GDM1 (cell line): Measurements from ENCODE around the gene SENP1.

Experiments
- DNase-seq: peaks from one replicate; lab custom pipeline; 2025; lab: John Stamatoyannopoulos, UW

The SENP1 gene

GRCh38 chr12:48067250-48067938, 38.5 kb downstream of the SENP1 start:
- DNase-seq, result no peak

GRCh38 chr12:48065041-48065440, 40.8 kb downstream of the SENP1 start:
- DNase-seq, result no peak

- no peak for DNase-seq
These were observed 42.3 kb downstream of the SENP1 start for GRCh38 chr12:48063530-48063929.

- no peak for DNase-seq
These were observed 43.8 kb downstream of the SENP1 start for GRCh38 chr12:48061938-48062719.

- DNase-seq, result no peak
These were observed 45.4 kb downstream of the SENP1 start for GRCh38 chr12:48060474-48060873.

- no peak for DNase-seq
These were observed 47.1 kb downstream of the SENP1 start for GRCh38 chr12:48058771-48059170.

- DNase-seq, result no peak
These were observed 50.7 kb downstream of the SENP1 start for GRCh38 chr12:48054955-48055821.

- no peak for DNase-seq
These were observed 52.0 kb downstream of the SENP1 start for GRCh38 chr12:48053883-48054282.

GRCh38 chr12:48053122-48053521, 52.8 kb downstream of the SENP1 start:
- no peak for DNase-seq

GRCh38 chr12:48051681-48052080, 54.2 kb downstream of the SENP1 start:
- no peak for DNase-seq

GRCh38 chr12:48050174-48050573, 55.7 kb downstream of the SENP1 start:
- DNase-seq, result no peak

GRCh38 chr12:48045965-48046518, 59.8 kb downstream of the SENP1 start:
- DNase-seq, result no peak

GRCh38 chr12:48045061-48045846, 60.6 kb downstream of the SENP1 start:
- no peak for DNase-seq

GRCh38 chr12:48044396-48044795, 61.5 kb downstream of the SENP1 start:
- no peak for DNase-seq

GRCh38 chr12:48043771-48044170, 62.1 kb downstream of the SENP1 start:
- DNase-seq, result no peak

GRCh38 chr12:48041591-48042423, 64.1 kb downstream of the SENP1 start:
- DNase-seq, result no peak

- DNase-seq, result no peak
These were observed 65.5 kb downstream of the SENP1 start for GRCh38 chr12:48040354-48040753.

GRCh38 chr12:48039151-48039550, 66.7 kb downstream of the SENP1 start:
- no peak for DNase-seq

GRCh38 chr12:48038085-48038484, 67.8 kb downstream of the SENP1 start:
- DNase-seq, result no peak

- DNase-seq, result no peak
These were observed 68.5 kb downstream of the SENP1 start for GRCh38 chr12:48037267-48037915.
